Measurements from ENCODE around the gene MIER3. TPM values are rescaled to one million over a fixed set of nuclear protein-coding genes. Genes with fewer than 3 reads are reported as not detected.

MIER3 gene
- polyA plus RNA-seq, 2 of the 4 experiments (the other 2 are of a cell fraction): 9.4 to 26.1 TPM

DNA sequence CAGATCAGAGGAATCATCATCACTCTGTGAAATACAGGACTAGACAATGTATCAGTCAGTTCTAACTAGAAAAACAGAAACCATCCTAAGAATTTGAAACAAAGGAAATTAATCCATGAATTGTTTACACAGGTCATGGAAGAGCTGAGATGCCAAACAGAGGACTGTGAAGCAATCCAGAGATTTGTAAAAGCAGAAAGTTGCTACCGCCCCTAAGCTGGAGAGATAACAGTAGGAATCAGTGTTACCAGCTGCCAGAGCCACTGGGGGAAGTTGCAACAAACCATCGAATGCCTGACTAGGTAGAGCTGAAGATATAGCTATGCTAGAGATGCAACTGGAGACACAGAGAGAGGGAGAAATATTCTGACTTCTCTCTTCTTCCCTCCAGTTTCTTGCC lies 10.4 kb upstream of the MIER3 start:
- no peaks in the 10 kb centered on the region for H3K4me1 ChIP-seq
- POLR2A ChIA-PET: no interaction called here
- ATAC-seq (peak in 1 of 2 experiments; percentile 38; a peak in 1 of 6 replicates), DNase-seq (ENCODE audit: low read depth in 1 of 2, low spot score in 1 of 2) (no peak), FAIRE-seq (no peak)
- no peak overlapping the region for H3K4me3 ChIP-seq
- H3K4me2 ChIP-seq: no peak overlapping the region
- WGBS (ENCODE audit: missing lambda C conversion rate): 8% methylated on average over 2 of the region's 2 CpGs
- CTCF ChIA-PET: interaction anchor here (0.9 kb wide), 1 partner anchor 11 kb away, joined by 3 read pairs; no protein-coding TSS in a partner anchor
- H3K27ac ChIP-seq: no peak overlapping the region
- H3K9me3 ChIP-seq: no peaks in the 10 kb centered on the region
- TF ChIP-seq MAFK (IDR thresholded peaks at IDR 0.05; ENCODE audit: partially characterized antibody) (no peak), RAD21 (conservative IDR thresholded peaks at IDR 0.05 in 1 of 2, IDR thresholded peaks at IDR 0.05 in 1 of 2) (no peak), BHLHE40 (IDR thresholded peaks at IDR 0.05; ENCODE audit: low read depth, low read length) (no peak), ZFP36 (IDR thresholded peaks at IDR 0.05; ENCODE audit: borderline replicate concordance, partially characterized antibody) (no peak), ESRRA (IDR thresholded peaks at IDR 0.05; ENCODE audit: borderline replicate concordance, low read length) (no peak), NFE2L2 (conservative IDR thresholded peaks at IDR 0.05; ENCODE audit: low read length) (no peak), JUN (IDR thresholded peaks at IDR 0.05) (no peak), HDAC2 (IDR thresholded peaks at IDR 0.05) (no peak), HOXA7 (CRISPR knock-in tag; IDR thresholded peaks at IDR 0.05) (no peak), SMC3 (IDR thresholded peaks at IDR 0.05) (no peak), EP300 (IDR thresholded peaks at IDR 0.05) (no peak), JUNB (IDR thresholded peaks at IDR 0.05) (no peak), KDM5A (IDR thresholded peaks at IDR 0.05) (no peak)
- TF ChIP-seq, protein P1, sequence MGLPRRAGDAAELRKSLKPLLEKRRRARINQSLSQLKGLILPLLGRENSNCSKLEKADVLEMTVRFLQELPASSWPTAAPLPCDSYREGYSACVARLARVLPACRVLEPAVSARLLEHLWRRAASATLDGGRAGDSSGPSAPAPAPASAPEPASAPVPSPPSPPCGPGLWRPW (IDR thresholded peaks at IDR 0.05): no peak
- TF ChIP-seq, protein P2, sequence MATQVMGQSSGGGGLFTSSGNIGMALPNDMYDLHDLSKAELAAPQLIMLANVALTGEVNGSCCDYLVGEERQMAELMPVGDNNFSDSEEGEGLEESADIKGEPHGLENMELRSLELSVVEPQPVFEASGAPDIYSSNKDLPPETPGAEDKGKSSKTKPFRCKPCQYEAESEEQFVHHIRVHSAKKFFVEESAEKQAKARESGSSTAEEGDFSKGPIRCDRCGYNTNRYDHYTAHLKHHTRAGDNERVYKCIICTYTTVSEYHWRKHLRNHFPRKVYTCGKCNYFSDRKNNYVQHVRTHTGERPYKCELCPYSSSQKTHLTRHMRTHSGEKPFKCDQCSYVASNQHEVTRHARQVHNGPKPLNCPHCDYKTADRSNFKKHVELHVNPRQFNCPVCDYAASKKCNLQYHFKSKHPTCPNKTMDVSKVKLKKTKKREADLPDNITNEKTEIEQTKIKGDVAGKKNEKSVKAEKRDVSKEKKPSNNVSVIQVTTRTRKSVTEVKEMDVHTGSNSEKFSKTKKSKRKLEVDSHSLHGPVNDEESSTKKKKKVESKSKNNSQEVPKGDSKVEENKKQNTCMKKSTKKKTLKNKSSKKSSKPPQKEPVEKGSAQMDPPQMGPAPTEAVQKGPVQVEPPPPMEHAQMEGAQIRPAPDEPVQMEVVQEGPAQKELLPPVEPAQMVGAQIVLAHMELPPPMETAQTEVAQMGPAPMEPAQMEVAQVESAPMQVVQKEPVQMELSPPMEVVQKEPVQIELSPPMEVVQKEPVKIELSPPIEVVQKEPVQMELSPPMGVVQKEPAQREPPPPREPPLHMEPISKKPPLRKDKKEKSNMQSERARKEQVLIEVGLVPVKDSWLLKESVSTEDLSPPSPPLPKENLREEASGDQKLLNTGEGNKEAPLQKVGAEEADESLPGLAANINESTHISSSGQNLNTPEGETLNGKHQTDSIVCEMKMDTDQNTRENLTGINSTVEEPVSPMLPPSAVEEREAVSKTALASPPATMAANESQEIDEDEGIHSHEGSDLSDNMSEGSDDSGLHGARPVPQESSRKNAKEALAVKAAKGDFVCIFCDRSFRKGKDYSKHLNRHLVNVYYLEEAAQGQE (IDR thresholded peaks at IDR 0.05): no peak

DNA sequence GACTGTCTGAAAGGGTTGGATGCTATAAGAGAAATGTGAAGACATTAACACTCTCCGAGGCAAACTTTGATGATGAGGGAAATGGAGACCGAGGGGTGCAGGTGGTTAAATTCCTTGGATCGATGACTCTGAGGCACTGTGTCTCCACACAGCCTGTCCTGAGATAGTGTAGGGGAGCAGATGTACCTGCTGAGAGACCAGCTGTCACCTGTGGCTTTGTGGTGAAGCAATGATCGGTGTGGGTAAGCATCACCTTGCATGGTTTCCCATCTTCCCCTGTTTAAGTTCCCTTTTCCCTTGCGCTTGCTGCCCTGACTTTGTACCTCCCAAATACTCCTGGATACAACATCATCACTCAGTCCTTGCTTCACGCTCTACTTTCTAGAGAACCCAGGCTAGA lies 9.8 kb upstream of the MIER3 start:
- TF ChIP-seq FOXS1 (CRISPR knock-in tag; IDR thresholded peaks at IDR 0.05) (no peak), MAZ (IDR thresholded peaks at IDR 0.05; ENCODE audit: borderline replicate concordance, low read depth, low read length) (no peak), JUN (IDR thresholded peaks at IDR 0.05) (no peak), HOXA7 (CRISPR knock-in tag; IDR thresholded peaks at IDR 0.05) (no peak), ZSCAN20 (CRISPR knock-in tag; IDR thresholded peaks at IDR 0.05) (no peak), RFX5 (IDR thresholded peaks at IDR 0.05) (no peak), CEBPB (IDR thresholded peaks at IDR 0.05) (no peak), NR3C1 (IDR thresholded peaks at IDR 0.05) (no peak), JUNB (IDR thresholded peaks at IDR 0.05) (no peak), TFCP2L1 (CRISPR knock-in tag; IDR thresholded peaks at IDR 0.05) (no peak), HOXB5 (CRISPR knock-in tag; IDR thresholded peaks at IDR 0.05) (no peak), ZFP36 (IDR thresholded peaks at IDR 0.05; ENCODE audit: borderline replicate concordance, partially characterized antibody) (no peak), RNF2 (IDR thresholded peaks at IDR 0.05; ENCODE audit: borderline replicate concordance, low read depth) (no peak), CHD4 (IDR thresholded peaks at IDR 0.05; ENCODE audit: borderline replicate concordance) (no peak), CBX8 (IDR thresholded peaks at IDR 0.05) (no peak), SREBF2 (IDR thresholded peaks at IDR 0.05) (no peak)
- TF ChIP-seq, protein P2 (IDR thresholded peaks at IDR 0.05): no peak
- TF ChIP-seq, protein P3, sequence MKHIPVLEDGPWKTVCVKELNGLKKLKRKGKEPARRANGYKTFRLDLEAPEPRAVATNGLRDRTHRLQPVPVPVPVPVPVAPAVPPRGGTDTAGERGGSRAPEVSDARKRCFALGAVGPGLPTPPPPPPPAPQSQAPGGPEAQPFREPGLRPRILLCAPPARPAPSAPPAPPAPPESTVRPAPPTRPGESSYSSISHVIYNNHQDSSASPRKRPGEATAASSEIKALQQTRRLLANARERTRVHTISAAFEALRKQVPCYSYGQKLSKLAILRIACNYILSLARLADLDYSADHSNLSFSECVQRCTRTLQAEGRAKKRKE (CRISPR knock-in tag; IDR thresholded peaks at IDR 0.05; ENCODE audit: low read depth): no peak
- TF ChIP-seq, protein P4, sequence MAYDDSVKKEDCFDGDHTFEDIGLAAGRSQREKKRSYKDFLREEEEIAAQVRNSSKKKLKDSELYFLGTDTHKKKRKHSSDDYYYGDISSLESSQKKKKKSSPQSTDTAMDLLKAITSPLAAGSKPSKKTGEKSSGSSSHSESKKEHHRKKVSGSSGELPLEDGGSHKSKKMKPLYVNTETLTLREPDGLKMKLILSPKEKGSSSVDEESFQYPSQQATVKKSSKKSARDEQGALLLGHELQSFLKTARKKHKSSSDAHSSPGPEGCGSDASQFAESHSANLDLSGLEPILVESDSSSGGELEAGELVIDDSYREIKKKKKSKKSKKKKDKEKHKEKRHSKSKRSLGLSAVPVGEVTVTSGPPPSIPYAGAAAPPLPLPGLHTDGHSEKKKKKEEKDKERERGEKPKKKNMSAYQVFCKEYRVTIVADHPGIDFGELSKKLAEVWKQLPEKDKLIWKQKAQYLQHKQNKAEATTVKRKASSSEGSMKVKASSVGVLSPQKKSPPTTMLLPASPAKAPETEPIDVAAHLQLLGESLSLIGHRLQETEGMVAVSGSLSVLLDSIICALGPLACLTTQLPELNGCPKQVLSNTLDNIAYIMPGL (CRISPR knock-in tag; IDR thresholded peaks at IDR 0.05; ENCODE audit: borderline replicate concordance): no peak
- CTCF ChIA-PET: interaction anchor here (0.9 kb wide), 1 partner anchor 11 kb away, joined by 3 read pairs; no protein-coding TSS in a partner anchor
- no peak for FAIRE-seq
- DNase-seq (ENCODE audit: low read depth in 1 of 2, low spot score in 1 of 2): no peak
- POLR2A ChIA-PET: no interaction called here
- 57% methylated on average over 6 of the region's 6 CpGs for WGBS (ENCODE audit: missing lambda C conversion rate)
- Histone ChIP-seq H3K4me3 (no peak overlapping the region), H3K4me2 (no peak overlapping the region), H3K9me3 (no peaks in the 10 kb centered on the region), H3K4me1 (no peaks in the 10 kb centered on the region), H3K27ac (no peak overlapping the region)
- no peak for ATAC-seq

Measured in A549 (cell line).